Neural progenitor cell (in vitro differentiated cells): ENCODE data around the gene IFT81. TPM values are rescaled to one million over a fixed set of nuclear protein-coding genes. Genes with fewer than 3 reads are reported as not detected.

ENCODE experiments used
- DNase-seq: peaks from one replicate; pipeline ENCODE4 v3.0.0-alpha.2; 2016; ENCODE audit warnings: low spot score
- H2AFZ ChIP-seq: fragments of 200-600 bp; sonication (generic); replicated peaks from 2 replicates; pipeline ENCODE4 v1.6.1; 2016; ENCODE audit warnings: antibody characterized with exemption
- H3F3A ChIP-seq: fragments of 200-600 bp; sonication (generic); 2 replicates; pipeline ENCODE4 v1.6.1; 2016; ENCODE audit warnings: antibody characterized with exemption, low read depth
- H3K27ac ChIP-seq: fragments of 200-600 bp; sonication (generic); 2 replicates; pipeline ENCODE4 v1.5.1; 2016; ENCODE audit warnings: mild to moderate bottlenecking
- H3K27me3 ChIP-seq: fragments of 200-600 bp; sonication (generic); 2 replicates; pipeline ENCODE4 v1.6.1; 2016; ENCODE audit warnings: mild to moderate bottlenecking, moderate library complexity
- H3K36me3 ChIP-seq: fragments of 200-600 bp; sonication (generic); 2 replicates; pipeline ENCODE4 v1.5.1; 2016
- H3K4me1 ChIP-seq: fragments of 200-600 bp; sonication (generic); 2 replicates; pipeline ENCODE4 v1.6.1; 2016; ENCODE audit warnings: mixed run types
- H3K4me2 ChIP-seq: fragments of 200-600 bp; sonication (generic); 2 replicates; pipeline ENCODE4 v1.6.1; 2016
- H3K4me3 ChIP-seq: fragments of 200-600 bp; sonication (generic); 2 replicates; pipeline ENCODE4 v1.5.1; 2016
- H3K79me2 ChIP-seq: fragments of 200-600 bp; sonication (generic); 2 replicates; pipeline ENCODE4 v1.6.1; 2016; ENCODE audit warnings: low read depth
- H3K9ac ChIP-seq: fragments of 200-600 bp; sonication (generic); 2 replicates; pipeline ENCODE4 v1.6.1; 2016
- H3K9me3 ChIP-seq: fragments of 200-600 bp; sonication (generic); 2 replicates; pipeline ENCODE4 v1.5.1; 2016; ENCODE audit warnings: low read depth
- H4K20me1 ChIP-seq: fragments of 200-600 bp; sonication (generic); 2 replicates; pipeline ENCODE4 v1.6.1; 2016; ENCODE audit warnings: low read depth
- H3K27ac Mint-ChIP-seq: 3 replicates; pipeline ENCODE4 v1.8.0; 2021; ENCODE audit warnings: mixed read lengths
- H3K27me3 Mint-ChIP-seq: 2 replicates; pipeline ENCODE4 v1.8.0; 2022; ENCODE audit warnings: low read depth, mild to moderate bottlenecking, inconsistent platforms, moderate library complexity, mixed read lengths; ENCODE audit not compliant: insufficient read depth
- H3K36me3 Mint-ChIP-seq: 3 replicates; pipeline ENCODE4 v1.8.0; 2021; ENCODE audit warnings: mixed read lengths
- H3K4me1 Mint-ChIP-seq: 3 replicates; pipeline ENCODE4 v1.8.0; 2021; ENCODE audit warnings: mixed read lengths
- H3K4me3 Mint-ChIP-seq: 3 replicates; pipeline ENCODE4 v1.8.0; 2021; ENCODE audit warnings: mild to moderate bottlenecking, moderate library complexity, mixed read lengths
- H3K9me3 Mint-ChIP-seq: 3 replicates; pipeline ENCODE4 v1.8.0; 2020; ENCODE audit warnings: mixed read lengths
- EZH2 ChIP-seq: fragments of 200-600 bp; sonication (generic); IDR thresholded peaks from 2 replicates; pipeline ENCODE4 v1.6.1; 2017; ENCODE audit warnings: antibody characterized with exemption, mild to moderate bottlenecking, moderate library complexity
- EZH2phosphoT487 ChIP-seq: fragments of 200-600 bp; sonication (generic); IDR thresholded peaks from 2 replicates; pipeline ENCODE4 v1.6.1; 2017; ENCODE audit warnings: antibody characterized with exemption
- total RNA-seq: library from RNA; depleted of rRNA; stranded (reverse); fragments of >200 nt; gene quantifications from 2 replicates; pipeline ENCODE4 v1.2.3, GENCODE V29; 2015; ENCODE audit warnings: low replicate concordance
- TF ChIP-seq, protein P1 (sequence below): fragments of 200-600 bp; sonication (generic); IDR thresholded peaks from 2 replicates; pipeline ENCODE4 v1.5.1; 2017; ENCODE audit warnings: antibody characterized with exemption, mild to moderate bottlenecking

The IFT81 gene
- total RNA-seq, 1 donor from 2014 or later = 73.8 TPM

DNA sequence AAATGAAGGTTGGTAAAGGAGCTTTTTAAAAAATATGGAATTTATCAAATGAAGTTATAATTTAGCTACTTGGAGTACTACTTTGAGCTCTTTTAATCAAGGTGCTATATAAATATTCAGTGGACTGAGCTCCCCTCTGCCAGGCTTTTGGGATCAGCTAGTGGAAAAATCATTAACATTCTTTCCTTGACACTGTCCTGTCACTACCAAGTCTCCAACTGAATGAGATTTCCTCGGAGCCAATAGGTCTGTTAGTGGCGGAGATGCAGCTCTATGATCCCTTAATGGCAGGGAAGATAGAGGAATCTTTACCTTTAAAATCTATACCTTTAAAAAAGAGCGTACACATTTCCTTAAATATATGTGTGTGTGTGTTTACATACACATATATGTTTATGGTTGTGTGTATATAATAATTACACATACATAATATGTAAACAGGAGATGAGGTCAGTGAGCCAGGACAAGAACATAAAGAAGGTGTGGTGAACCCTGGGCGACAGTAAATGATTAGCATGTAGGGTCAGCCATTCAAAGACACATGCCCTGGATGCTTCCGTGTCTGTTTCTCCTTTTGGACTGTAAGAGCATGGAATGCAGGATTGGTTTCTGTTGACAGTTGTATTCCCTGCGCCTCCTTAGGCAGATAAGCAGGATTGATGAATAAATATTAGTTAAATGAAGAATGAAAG is 109.2 kb downstream of the IFT81 start:
- no peaks in the 10 kb centered on the region for H3K27me3 Mint-ChIP-seq
- H3K79me2 ChIP-seq = no peaks in the 10 kb centered on the region
- H3K36me3 Mint-ChIP-seq = peaks cover 5% of the 10 kb centered on the region
- no peaks in the 10 kb centered on the region for H3K27me3 ChIP-seq
- H3K36me3 ChIP-seq = no peaks in the 10 kb centered on the region
- H3K27ac Mint-ChIP-seq = no peak overlapping the region
- no peaks in the 10 kb centered on the region for H3K9me3 ChIP-seq
- peaks cover 15% of the 10 kb centered on the region for H3F3A ChIP-seq
- H3K9ac ChIP-seq = no peak overlapping the region
- no peak for TF ChIP-seq EZH2
- TF ChIP-seq, protein P1, sequence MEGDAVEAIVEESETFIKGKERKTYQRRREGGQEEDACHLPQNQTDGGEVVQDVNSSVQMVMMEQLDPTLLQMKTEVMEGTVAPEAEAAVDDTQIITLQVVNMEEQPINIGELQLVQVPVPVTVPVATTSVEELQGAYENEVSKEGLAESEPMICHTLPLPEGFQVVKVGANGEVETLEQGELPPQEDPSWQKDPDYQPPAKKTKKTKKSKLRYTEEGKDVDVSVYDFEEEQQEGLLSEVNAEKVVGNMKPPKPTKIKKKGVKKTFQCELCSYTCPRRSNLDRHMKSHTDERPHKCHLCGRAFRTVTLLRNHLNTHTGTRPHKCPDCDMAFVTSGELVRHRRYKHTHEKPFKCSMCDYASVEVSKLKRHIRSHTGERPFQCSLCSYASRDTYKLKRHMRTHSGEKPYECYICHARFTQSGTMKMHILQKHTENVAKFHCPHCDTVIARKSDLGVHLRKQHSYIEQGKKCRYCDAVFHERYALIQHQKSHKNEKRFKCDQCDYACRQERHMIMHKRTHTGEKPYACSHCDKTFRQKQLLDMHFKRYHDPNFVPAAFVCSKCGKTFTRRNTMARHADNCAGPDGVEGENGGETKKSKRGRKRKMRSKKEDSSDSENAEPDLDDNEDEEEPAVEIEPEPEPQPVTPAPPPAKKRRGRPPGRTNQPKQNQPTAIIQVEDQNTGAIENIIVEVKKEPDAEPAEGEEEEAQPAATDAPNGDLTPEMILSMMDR = no peak
- no peak for TF ChIP-seq EZH2phosphoT487
- H3K4me2 ChIP-seq = no peak overlapping the region
- peaks cover 2% of the 10 kb centered on the region for H3K9me3 Mint-ChIP-seq
- peaks cover 5% of the 10 kb centered on the region for H3K4me1 ChIP-seq
- H3K27ac ChIP-seq = no peak overlapping the region
- H3K4me1 Mint-ChIP-seq = peaks cover 4% of the 10 kb centered on the region
- DNase-seq = no peak
- no peak overlapping the region for H2AFZ ChIP-seq
- no peak overlapping the region for H3K4me3 ChIP-seq
- no peaks in the 10 kb centered on the region for H4K20me1 ChIP-seq
- H3K4me3 Mint-ChIP-seq = no peak overlapping the region

- Histone ChIP-seq H3K27me3 (no peaks in the 10 kb centered on the region), H3K4me2 (no peak overlapping the region), H3K9me3 (no peaks in the 10 kb centered on the region), H3K27ac (no peak overlapping the region), H3K9ac (no peak overlapping the region), H3K4me1 (no peaks in the 10 kb centered on the region), H3F3A (peaks cover 15% of the 10 kb centered on the region), H3K4me3 (no peak overlapping the region), H2AFZ (no peak overlapping the region), H3K79me2 (no peaks in the 10 kb centered on the region), H3K36me3 (no peaks in the 10 kb centered on the region), H4K20me1 (no peaks in the 10 kb centered on the region)
- Mint-ChIP-seq H3K27me3 (no peaks in the 10 kb centered on the region), H3K4me1 (peaks cover 2% of the 10 kb centered on the region), H3K9me3 (peaks cover 2% of the 10 kb centered on the region), H3K36me3 (peaks cover 7% of the 10 kb centered on the region), H3K27ac (no peak overlapping the region), H3K4me3 (no peak overlapping the region)
- DNase-seq = no peak
- TF ChIP-seq EZH2 (no peak), EZH2phosphoT487 (no peak)
- TF ChIP-seq, protein P1 = no peak
Observed at GRCh38 chr12:110234331-110234751, 110.2 kb downstream of the IFT81 start.

GRCh38 chr12:110234755-110235154 is 110.6 kb downstream of the IFT81 start:
- peaks cover 5% of the 10 kb centered on the region for H3K36me3 Mint-ChIP-seq
- H3K9me3 ChIP-seq = no peaks in the 10 kb centered on the region
- no peaks in the 10 kb centered on the region for H3K36me3 ChIP-seq
- H3K4me2 ChIP-seq = no peak overlapping the region
- H3K27ac ChIP-seq = no peak overlapping the region
- no peaks in the 10 kb centered on the region for H3K79me2 ChIP-seq
- no peak overlapping the region for H3K4me3 ChIP-seq
- no peaks in the 10 kb centered on the region for H3K4me1 Mint-ChIP-seq
- no peaks in the 10 kb centered on the region for H3K27me3 Mint-ChIP-seq
- H3K4me1 ChIP-seq = no peaks in the 10 kb centered on the region
- DNase-seq = no peak
- no peak overlapping the region for H3K9ac ChIP-seq
- no peaks in the 10 kb centered on the region for H4K20me1 ChIP-seq
- H3K4me3 Mint-ChIP-seq = no peak overlapping the region
- no peaks in the 10 kb centered on the region for H3K27me3 ChIP-seq
- H2AFZ ChIP-seq = no peak overlapping the region
- peaks cover 2% of the 10 kb centered on the region for H3K9me3 Mint-ChIP-seq
- TF ChIP-seq, protein P1 = no peak
- TF ChIP-seq EZH2 (no peak), EZH2phosphoT487 (no peak)
- H3F3A ChIP-seq = peaks cover 15% of the 10 kb centered on the region
- H3K27ac Mint-ChIP-seq = no peak overlapping the region
